ENCODE data around the gene PXDN.

PXDN gene

DNA sequence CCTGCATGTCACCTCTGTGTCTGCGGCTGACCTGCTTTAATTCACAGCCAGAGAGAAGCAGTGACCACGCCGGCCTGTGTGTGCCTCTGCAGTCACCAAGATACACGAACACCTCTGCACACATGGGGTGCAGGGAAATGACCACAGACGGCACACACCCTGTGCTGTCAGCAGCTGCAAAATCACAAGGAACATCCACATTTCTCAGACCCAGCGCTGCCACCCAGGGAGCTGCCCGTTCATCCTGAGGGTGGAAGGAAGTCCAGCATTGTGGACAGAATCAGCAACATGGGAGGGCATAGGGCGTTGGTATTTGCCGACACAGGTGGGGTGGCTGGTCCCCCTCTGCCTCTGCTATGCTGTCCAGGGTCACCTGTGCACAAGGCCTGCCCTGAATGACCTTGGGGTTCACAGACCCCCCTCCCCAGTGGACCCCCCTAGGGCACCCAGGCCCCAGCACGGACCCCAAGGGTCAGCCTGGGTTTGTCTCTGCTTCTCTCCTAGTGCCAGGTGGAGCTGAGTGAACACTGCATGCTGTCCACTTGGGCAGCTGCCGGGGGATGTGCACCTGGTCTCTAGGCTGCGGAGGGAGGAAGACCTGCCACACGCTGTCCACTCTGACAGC, 107.4 kb downstream of the PXDN start:
- TF ChIP-seq CTCF (IDR thresholded peaks at IDR 0.05; ENCODE audit: low read depth, low read length, poor library complexity, severe bottlenecking), result no peak
- TF ChIP-seq EZH2phosphoT487 (IDR thresholded peaks at IDR 0.05; ENCODE audit: borderline replicate concordance, low read length), result no peak
- no peak overlapping the region for H3K4me2 ChIP-seq (ENCODE audit: low read length)
- no peaks in the 10 kb centered on the region for H3F3A ChIP-seq (ENCODE audit: control insufficient read depth, insufficient read depth)
- H3K79me2 ChIP-seq (ENCODE audit: control insufficient read depth, low read length), result no peaks in the 10 kb centered on the region
- no peak overlapping the region for H3K4me3 ChIP-seq (ENCODE audit: low read length)
- no peaks in the 10 kb centered on the region for H3K27me3 ChIP-seq (ENCODE audit: control insufficient read depth, low read length)
- H3K4me1 ChIP-seq (ENCODE audit: control insufficient read depth, low read length), result no peaks in the 10 kb centered on the region
- H3K9me3 ChIP-seq (ENCODE audit: control insufficient read depth, insufficient read depth, low read length), result no peaks in the 10 kb centered on the region; the same call in 1 of the 2 replicates
- H4K20me1 ChIP-seq (ENCODE audit: control insufficient read depth, insufficient read depth, low read depth, low read length), result no peaks in the 10 kb centered on the region
- no peaks in the 10 kb centered on the region for H3K9me2 ChIP-seq (replicated peaks; ENCODE audit: control insufficient read depth, low read length)
- H3K27ac ChIP-seq (ENCODE audit: low read depth, low read length), result no peak overlapping the region
- no peaks in the 10 kb centered on the region for H3K36me3 ChIP-seq (ENCODE audit: control insufficient read depth, low read length)

DNA sequence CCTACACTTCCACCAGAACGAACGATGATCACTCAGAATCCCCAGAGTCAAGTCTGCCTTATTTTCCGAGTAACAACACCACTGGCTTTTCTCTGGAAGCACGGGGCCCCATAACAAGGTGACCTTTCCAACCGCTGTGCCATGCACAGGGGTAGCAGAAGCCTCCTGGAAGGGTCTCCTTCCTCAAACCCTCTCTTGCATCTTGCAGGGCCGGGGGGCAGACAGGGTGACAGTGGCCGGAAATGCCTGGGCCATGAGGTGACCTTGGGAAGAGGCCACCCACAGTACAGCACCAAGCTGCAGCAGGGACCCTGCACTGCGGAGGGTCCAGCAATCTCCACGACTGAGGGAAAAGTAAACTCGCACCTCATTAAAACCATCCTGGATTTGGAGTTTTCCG, 108.5 kb downstream of the PXDN start:
- no peak overlapping the region for H3K27ac ChIP-seq (ENCODE audit: low read depth, low read length)
- H4K20me1 ChIP-seq (ENCODE audit: control insufficient read depth, insufficient read depth, low read depth, low read length), result no peaks in the 10 kb centered on the region
- H3K4me3 ChIP-seq (ENCODE audit: low read length), result no peak overlapping the region
- H3K9me3 ChIP-seq (ENCODE audit: control insufficient read depth, insufficient read depth, low read length), result no peaks in the 10 kb centered on the region; the same call in 1 of the 2 replicates
- H3K9me2 ChIP-seq (replicated peaks; ENCODE audit: control insufficient read depth, low read length), result no peaks in the 10 kb centered on the region
- no peaks in the 10 kb centered on the region for H3F3A ChIP-seq (ENCODE audit: control insufficient read depth, insufficient read depth)
- H3K79me2 ChIP-seq (ENCODE audit: control insufficient read depth, low read length), result no peaks in the 10 kb centered on the region
- no peak overlapping the region for H3K4me2 ChIP-seq (ENCODE audit: low read length)
- H3K27me3 ChIP-seq (ENCODE audit: control insufficient read depth, low read length), result no peaks in the 10 kb centered on the region
- no peak for TF ChIP-seq CTCF (IDR thresholded peaks at IDR 0.05; ENCODE audit: low read depth, low read length, poor library complexity, severe bottlenecking)
- TF ChIP-seq EZH2phosphoT487 (IDR thresholded peaks at IDR 0.05; ENCODE audit: borderline replicate concordance, low read length), result no peak
- no peaks in the 10 kb centered on the region for H3K4me1 ChIP-seq (ENCODE audit: control insufficient read depth, low read length)
- H3K36me3 ChIP-seq (ENCODE audit: control insufficient read depth, low read length), result no peaks in the 10 kb centered on the region

GRCh38 chr2:1634681-1635341, 109.5 kb downstream of the PXDN start:
- Histone ChIP-seq H3K9me3 (ENCODE audit: control insufficient read depth, insufficient read depth, low read length) (no peaks in the 10 kb centered on the region; the same call in 1 of the 2 replicates), H3K27me3 (ENCODE audit: control insufficient read depth, low read length) (no peaks in the 10 kb centered on the region), H3K4me3 (ENCODE audit: low read length) (no peak overlapping the region), H3K9me2 (replicated peaks; ENCODE audit: control insufficient read depth, low read length) (no peaks in the 10 kb centered on the region), H3K4me2 (ENCODE audit: low read length) (no peak overlapping the region), H4K20me1 (ENCODE audit: control insufficient read depth, insufficient read depth, low read depth, low read length) (no peaks in the 10 kb centered on the region), H3K4me1 (ENCODE audit: control insufficient read depth, low read length) (no peaks in the 10 kb centered on the region), H3K36me3 (ENCODE audit: control insufficient read depth, low read length) (no peaks in the 10 kb centered on the region), H3F3A (ENCODE audit: control insufficient read depth, insufficient read depth) (no peaks in the 10 kb centered on the region), H3K79me2 (ENCODE audit: control insufficient read depth, low read length) (no peaks in the 10 kb centered on the region), H3K27ac (ENCODE audit: low read depth, low read length) (no peak overlapping the region)
- TF ChIP-seq EZH2phosphoT487 (IDR thresholded peaks at IDR 0.05; ENCODE audit: borderline replicate concordance, low read length), result no peak
- no peak for TF ChIP-seq CTCF (IDR thresholded peaks at IDR 0.05; ENCODE audit: low read depth, low read length, poor library complexity, severe bottlenecking)

All from DOHH2 (cell line).